Naive thymus-derived CD4-positive, alpha-beta T cell (primary cell): ENCODE results near the gene NPC1. TPM values are rescaled to one million over a fixed set of nuclear protein-coding genes. Genes with fewer than 3 reads are reported as not detected.

Experiments used
- ATAC-seq: fragments of 150-1000 bp; cut with Tn5 transposase; 2 replicates; pipeline ENCODE4 v1.10.0; 2021; ENCODE audit warnings: mild to moderate bottlenecking, moderate library complexity
- CTCF ChIA-PET: fragments of 350-600 bp; sonication (Branson Sonifier 250); formaldehyde crosslinking; loops from one replicate; lab custom pipeline; 2021; ENCODE audit warnings: antibody characterized with exemption; lab: Charles Lee
- POLR2A ChIA-PET: fragments of 350-600 bp; sonication (Branson Sonifier 250); formaldehyde crosslinking; loops from one replicate; lab custom pipeline; 2021; ENCODE audit warnings: antibody characterized with exemption, inconsistent platforms; lab: Charles Lee
- DNase-seq, 9 donors: peaks; one replicate each; pipeline versions ENCODE4 v3.0.0 to v3.0.0-alpha.2; 2020 to 2022; ENCODE audit warnings: mixed read lengths in 1 of 9
- H3K27ac ChIP-seq: one replicate; pipeline ENCODE4 v1.7.0; 2013; ENCODE audit warnings: mild to moderate bottlenecking, low read depth, low read length, moderate library complexity
- H3K27me3 ChIP-seq, 2 donors: one replicate each; pipeline ENCODE4 v1.7.0; 2013; ENCODE audit warnings: low read length in 2 of 2, mild to moderate bottlenecking in 2 of 2, moderate library complexity in 2 of 2; ENCODE audit not compliant: control insufficient read depth in 2 of 2, insufficient read depth in 2 of 2
- H3K36me3 ChIP-seq, 3 experiments: 1 replicate in 2 of 3; 2 replicates in 1 of 3; pipeline ENCODE4 v1.7.0; 2013; ENCODE audit warnings: low read length in 3 of 3, mild to moderate bottlenecking in 3 of 3, moderate library complexity in 1 of 3; ENCODE audit not compliant: insufficient read depth in 3 of 3, control insufficient read depth in 2 of 3
- H3K4me1 ChIP-seq, 2 donors: one replicate each; pipeline ENCODE4 v1.7.0; 2013; ENCODE audit warnings: low read length in 2 of 2, mild to moderate bottlenecking in 2 of 2, moderate library complexity in 1 of 2; ENCODE audit not compliant: control insufficient read depth in 2 of 2, insufficient read depth in 2 of 2
- H3K4me3 ChIP-seq: 2 replicates; pipeline ENCODE4 v1.7.0; 2013; ENCODE audit warnings: mild to moderate bottlenecking, low read length
- H3K9me3 ChIP-seq, 3 experiments: 1 replicate in 2 of 3; 2 replicates in 1 of 3; pipeline ENCODE4 v1.7.0; 2013; ENCODE audit warnings: low read length in 3 of 3; ENCODE audit not compliant: control insufficient read depth in 2 of 3
- H3K27ac Mint-ChIP-seq, 9 donors: one replicate each; pipeline ENCODE4 v1.8.0; 2020 to 2022; ENCODE audit warnings: mixed read lengths in 9 of 9, mild to moderate bottlenecking in 8 of 9, moderate library complexity in 5 of 9, inconsistent platforms in 2 of 9
- H3K27me3 Mint-ChIP-seq, 5 donors: one replicate each; pipeline ENCODE4 v1.8.0; 2021 to 2022; ENCODE audit warnings: mixed read lengths in 5 of 5, mild to moderate bottlenecking in 1 of 5
- H3K36me3 Mint-ChIP-seq, 5 donors: one replicate each; pipeline ENCODE4 v1.8.0; 2020 to 2022; ENCODE audit warnings: mixed read lengths in 5 of 5, mild to moderate bottlenecking in 3 of 5, inconsistent platforms in 1 of 5
- H3K4me1 Mint-ChIP-seq, 7 donors: one replicate each; pipeline ENCODE4 v1.8.0; 2020 to 2022; ENCODE audit warnings: mixed read lengths in 7 of 7, mild to moderate bottlenecking in 3 of 7, inconsistent platforms in 1 of 7
- H3K4me3 Mint-ChIP-seq, 10 donors: one replicate each; pipeline ENCODE4 v1.8.0; 2020 to 2022; ENCODE audit warnings: mild to moderate bottlenecking in 10 of 10, mixed read lengths in 10 of 10, moderate library complexity in 6 of 10, inconsistent platforms in 2 of 10
- H3K9me3 Mint-ChIP-seq, 11 donors: one replicate each; pipeline ENCODE4 v1.8.0; 2020 to 2022; ENCODE audit warnings: mixed read lengths in 11 of 11, mild to moderate bottlenecking in 4 of 11, inconsistent platforms in 1 of 11, moderate library complexity in 1 of 11
- intact Hi-C, 2 donors: fragments of 100-400 bp; cut with micrococcal nuclease; formaldehyde crosslinking; loops; one replicate each; pipeline ENCODE4 v1.15.1; 2023
- polyA plus RNA-seq, 2 donors: library from polyadenylated mRNA; unstranded; fragments of 300-500 nt; fragmentation: Illumina TruSeq; gene quantifications; one replicate each; pipeline ENCODE4 v1.2.3, GENCODE V29; 2021
- total RNA-seq, 6 experiments: library from RNA in 5 of 6; stranded (reverse) in 5 of 6; gene quantifications; 1 replicate in 5 of 6; 2 replicates in 1 of 6; pipeline ENCODE4 v1.2.3 and lab custom pipeline; 2021 to 2026

Gene NPC1
- total and polyA plus RNA-seq, 7 experiments from 2014 or later, result 4.6 to 49.3 (median 29.9) TPM

DNA sequence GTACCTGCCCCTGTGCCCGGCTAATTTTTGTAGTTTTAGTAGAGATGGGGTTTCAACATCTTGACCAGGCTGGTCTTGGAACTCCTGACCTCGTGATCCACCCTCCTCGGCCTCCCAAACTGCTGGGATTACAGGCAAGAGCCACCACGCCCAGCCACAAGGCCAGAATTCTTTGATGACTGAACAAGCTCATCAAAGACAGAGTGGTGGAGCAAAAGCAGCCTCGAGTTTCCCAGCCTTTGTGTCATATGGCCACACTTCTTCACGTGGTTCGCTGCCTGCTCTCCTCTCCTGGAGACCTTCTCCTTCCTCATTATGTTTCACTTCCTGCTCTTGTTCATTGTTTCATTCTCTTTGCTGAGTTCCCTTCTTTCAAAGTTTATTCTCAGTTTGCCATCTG is 9.9 kb upstream of the NPC1 start:
- no peaks in the 10 kb centered on the region for H3K9me3 Mint-ChIP-seq
- H3K9me3 ChIP-seq, result no peaks in the 10 kb centered on the region
- no peak overlapping the region for H3K4me3 ChIP-seq
- intact Hi-C loops, result no loop called here
- no peak overlapping the region for H3K27ac ChIP-seq
- CTCF ChIA-PET, result no interaction called here
- no peaks in the 10 kb centered on the region for H3K4me1 ChIP-seq
- H3K4me1 Mint-ChIP-seq, result peaks cover 0 to 12% (median 0%) of the 10 kb centered on the region in 7 donors
- H3K4me3 Mint-ChIP-seq, result no peak overlapping the region
- DNase-seq (no peak), ATAC-seq (peak; percentile 53)
- H3K27ac Mint-ChIP-seq, result peak overlapping the region in 1 of 9 donors; percentile 42
- peaks cover 0 to 22% (median 0%) of the 10 kb centered on the region in 5 donors for H3K27me3 Mint-ChIP-seq
- no peaks in the 10 kb centered on the region for H3K27me3 ChIP-seq
- POLR2A ChIA-PET, result interaction anchor here (0.6 kb wide), 1 partner anchor 9 kb away, joined by 3 read pairs; no protein-coding TSS in a partner anchor
- no peaks in the 10 kb centered on the region for H3K36me3 ChIP-seq
- H3K36me3 Mint-ChIP-seq, result no peaks in the 10 kb centered on the region

DNA sequence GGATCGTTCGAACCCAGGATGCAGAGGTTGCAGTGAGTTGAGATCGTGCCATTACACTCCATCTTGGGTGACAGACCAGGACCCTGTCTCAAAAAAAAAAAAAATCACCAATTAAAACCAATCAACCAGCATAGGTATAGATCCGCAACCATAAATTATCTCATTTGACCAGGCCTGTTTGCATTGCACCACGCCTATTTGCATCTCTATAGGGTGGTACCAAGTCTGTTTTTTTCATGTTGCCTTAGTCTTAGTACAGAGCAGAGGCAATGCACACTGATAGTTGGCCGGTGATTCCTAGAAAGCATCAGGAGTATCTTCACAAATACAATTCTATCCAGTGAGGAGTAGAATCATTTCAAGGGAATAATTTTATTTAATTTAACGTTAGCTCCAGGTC is 9.3 kb upstream of the NPC1 start:
- DNase-seq (no peak), ATAC-seq (no peak)
- Histone ChIP-seq H3K27ac (no peak overlapping the region), H3K36me3 (no peaks in the 10 kb centered on the region), H3K4me3 (no peak overlapping the region), H3K9me3 (no peaks in the 10 kb centered on the region), H3K27me3 (no peaks in the 10 kb centered on the region), H3K4me1 (no peaks in the 10 kb centered on the region)
- Mint-ChIP-seq H3K27ac (no peak overlapping the region), H3K9me3 (no peaks in the 10 kb centered on the region), H3K27me3 (peaks cover 0 to 21% (median 0%) of the 10 kb centered on the region in 5 donors), H3K36me3 (no peaks in the 10 kb centered on the region), H3K4me1 (peaks cover 0 to 12% (median 0%) of the 10 kb centered on the region in 7 donors), H3K4me3 (no peak overlapping the region)
- intact Hi-C loops, result no loop called here
- POLR2A ChIA-PET, result interaction anchor here (0.6 kb wide), 1 partner anchor 9 kb away, joined by 3 read pairs; no protein-coding TSS in a partner anchor
- CTCF ChIA-PET, result no interaction called here

DNA sequence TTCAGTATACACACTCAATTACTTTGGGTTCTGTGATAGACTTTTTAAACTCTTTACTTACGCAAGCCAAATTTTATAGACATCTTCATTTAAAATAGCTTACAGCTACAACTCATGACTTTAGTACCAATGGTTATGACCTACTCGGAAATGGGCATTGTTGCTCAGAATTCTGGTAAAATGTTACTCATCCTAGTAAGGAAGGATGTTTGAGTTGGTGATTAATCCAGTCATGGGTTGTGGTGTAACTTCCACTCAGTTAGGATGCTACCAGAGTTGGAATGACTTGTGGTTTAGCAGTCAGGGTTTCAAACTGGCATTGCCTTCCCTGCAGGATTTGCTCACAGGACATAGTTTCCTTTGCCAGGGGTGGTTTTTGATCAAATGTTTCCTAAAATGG is 7.4 kb upstream of the NPC1 start:
- no peaks in the 10 kb centered on the region for H3K9me3 ChIP-seq
- no peaks in the 10 kb centered on the region for H3K27me3 ChIP-seq
- ChIA-PET POLR2A (no interaction called here), CTCF (no interaction called here)
- ATAC-seq (peak; percentile 83), DNase-seq (no peak)
- H3K4me3 ChIP-seq, result no peak overlapping the region
- Mint-ChIP-seq H3K4me1 (peaks cover 0 to 12% (median 0%) of the 10 kb centered on the region in 7 donors), H3K4me3 (no peak overlapping the region), H3K27me3 (peaks cover 0 to 15% (median 0%) of the 10 kb centered on the region in 5 donors), H3K36me3 (no peaks in the 10 kb centered on the region), H3K9me3 (no peaks in the 10 kb centered on the region), H3K27ac (no peak overlapping the region)
- intact Hi-C loops, result no loop called here
- H3K36me3 ChIP-seq, result no peaks in the 10 kb centered on the region
- H3K4me1 ChIP-seq, result no peaks in the 10 kb centered on the region
- no peak overlapping the region for H3K27ac ChIP-seq

DNA sequence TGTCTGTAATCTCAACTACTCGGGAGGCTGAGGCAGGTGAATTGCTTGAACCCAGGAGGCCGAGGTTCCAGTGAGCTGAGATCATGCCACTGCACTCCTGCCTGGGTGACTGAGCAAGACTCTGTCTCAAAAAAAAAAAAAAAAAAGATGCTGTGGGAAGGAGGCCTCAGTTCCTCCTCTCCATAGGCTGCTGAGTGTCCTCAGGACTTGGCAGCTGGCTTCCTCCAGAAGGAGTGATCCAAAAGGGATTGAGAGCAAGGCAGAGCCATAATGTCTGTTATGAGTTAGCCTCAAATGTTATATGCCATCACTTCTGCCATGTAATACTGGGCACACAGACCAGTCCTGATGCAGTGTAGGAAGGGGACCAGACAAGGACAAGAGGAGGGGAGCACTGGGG is 6.6 kb upstream of the NPC1 start:
- CTCF ChIA-PET, result no interaction called here
- intact Hi-C loops, result no loop called here
- H3K9me3 ChIP-seq, result no peaks in the 10 kb centered on the region
- Mint-ChIP-seq H3K4me3 (no peak overlapping the region), H3K36me3 (no peaks in the 10 kb centered on the region), H3K4me1 (peaks cover 0 to 12% (median 0%) of the 10 kb centered on the region in 7 donors), H3K27me3 (peaks cover 0 to 17% (median 0%) of the 10 kb centered on the region in 5 donors), H3K27ac (no peak overlapping the region), H3K9me3 (no peaks in the 10 kb centered on the region)
- POLR2A ChIA-PET, result no interaction called here
- H3K4me1 ChIP-seq, result no peaks in the 10 kb centered on the region
- ATAC-seq (no peak), DNase-seq (no peak)
- H3K4me3 ChIP-seq, result no peak overlapping the region
- no peak overlapping the region for H3K27ac ChIP-seq
- no peaks in the 10 kb centered on the region for H3K27me3 ChIP-seq
- no peaks in the 10 kb centered on the region for H3K36me3 ChIP-seq

DNA sequence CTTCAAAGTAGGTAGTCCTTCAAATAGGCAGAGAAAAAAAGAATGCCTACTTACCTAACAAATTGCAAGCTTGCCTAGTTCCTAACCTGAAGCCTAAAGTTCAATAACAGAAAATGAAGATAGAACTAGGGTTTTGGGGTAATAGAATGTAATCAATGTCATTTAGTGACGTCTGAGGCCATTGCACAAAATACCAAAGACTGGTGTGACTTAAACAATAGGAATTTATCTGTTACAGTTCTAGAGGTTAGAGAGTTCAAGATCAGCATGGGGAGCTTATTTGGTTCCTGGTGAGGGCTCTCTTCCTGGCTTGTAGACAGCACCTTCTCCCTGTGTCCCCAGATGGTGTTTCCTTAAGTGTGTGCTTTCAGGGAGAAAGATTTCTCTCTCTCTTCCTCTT is 4.7 kb upstream of the NPC1 start:
- ChIA-PET POLR2A (interaction anchor here (0.6 kb wide), 1 partner anchor 24 kb away, joined by 3 read pairs; no protein-coding TSS in a partner anchor), CTCF (interaction anchor here (0.7 to 0.9 kb wide), 3 partner anchors 31 to 396 kb away, joined by 3 to 4 read pairs (median 4); no protein-coding TSS in a partner anchor)
- H3K4me1 Mint-ChIP-seq, result peaks cover 6 to 10% (median 7%) of the 10 kb centered on the region in 7 donors
- H3K27ac Mint-ChIP-seq, result no peak overlapping the region
- intact Hi-C loops, result no loop called here
- Histone ChIP-seq H3K36me3 (peaks cover 0 to 7% (median 0%) of the 10 kb centered on the region in 3 experiments), H3K4me3 (no peak overlapping the region), H3K4me1 (peaks cover 0 to 4% of the 10 kb centered on the region in 2 donors), H3K27ac (no peak overlapping the region), H3K9me3 (no peaks in the 10 kb centered on the region), H3K27me3 (no peaks in the 10 kb centered on the region)
- H3K36me3 Mint-ChIP-seq, result no peaks in the 10 kb centered on the region
- H3K9me3 Mint-ChIP-seq, result no peaks in the 10 kb centered on the region
- DNase-seq, result no peak
- no peak for ATAC-seq
- no peak overlapping the region for H3K4me3 Mint-ChIP-seq
- peaks cover 0 to 15% (median 0%) of the 10 kb centered on the region in 5 donors for H3K27me3 Mint-ChIP-seq

DNA sequence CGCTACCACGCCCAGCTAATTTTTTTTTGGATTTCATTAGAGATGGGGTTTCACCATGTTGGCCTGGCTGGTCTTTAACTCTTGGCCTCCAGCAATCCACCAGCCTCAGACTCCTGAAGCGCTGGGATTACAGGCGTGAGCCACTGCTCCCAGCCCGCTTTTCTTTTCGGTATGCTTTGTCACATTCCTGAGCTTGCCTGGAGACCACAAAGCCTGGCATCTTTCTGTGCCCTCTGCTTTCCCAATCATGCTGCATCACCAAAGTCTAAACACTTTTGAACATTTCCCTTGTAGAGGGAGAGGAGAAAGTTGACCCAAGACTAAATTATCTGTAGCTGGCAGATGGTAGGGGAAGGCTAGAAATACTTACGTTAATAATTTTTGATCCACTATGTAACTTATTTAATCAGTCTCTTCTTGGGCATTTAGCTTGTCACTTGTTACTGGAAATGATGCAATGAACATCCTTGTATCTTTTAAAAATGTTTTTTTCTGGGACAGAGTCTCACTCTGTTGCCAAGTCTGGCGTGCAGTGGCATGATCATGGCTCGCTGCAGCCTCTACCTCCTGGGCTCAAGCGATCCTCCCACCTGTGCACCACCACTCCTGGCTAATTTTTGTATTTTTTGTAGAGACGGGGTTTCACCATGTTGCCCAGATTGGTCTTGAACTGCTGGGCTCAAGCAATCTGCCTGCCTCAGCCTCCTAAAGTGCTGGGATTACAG is 2.7 kb upstream of the NPC1 start:
- CTCF ChIA-PET, result interaction anchor here (0.8 to 3.2 kb wide), 4 partner anchors 17 to 90 kb away, joined by 3 to 15 read pairs (median 4); no protein-coding TSS in a partner anchor
- Histone ChIP-seq H3K4me1 (peaks cover 6 to 9% of the 10 kb centered on the region in 2 donors), H3K27me3 (no peaks in the 10 kb centered on the region), H3K4me3 (no peak overlapping the region), H3K36me3 (peaks cover 0 to 10% (median 0%) of the 10 kb centered on the region in 3 experiments), H3K27ac (no peak overlapping the region), H3K9me3 (no peaks in the 10 kb centered on the region)
- no peak for ATAC-seq
- POLR2A ChIA-PET, result interaction anchor here (0.8 kb wide), 1 partner anchor 84 kb away, joined by 3 read pairs; no protein-coding TSS in a partner anchor
- no peak overlapping the region for H3K4me3 Mint-ChIP-seq
- peaks cover 10 to 24% (median 21%) of the 10 kb centered on the region in 7 donors for H3K4me1 Mint-ChIP-seq
- H3K9me3 Mint-ChIP-seq, result no peaks in the 10 kb centered on the region
- peaks cover 0 to 15% (median 0%) of the 10 kb centered on the region in 5 donors for H3K27me3 Mint-ChIP-seq
- intact Hi-C loops, result loop anchor here (5.0 to 10.0 kb wide), 6 partner anchors 152 to 1984 kb away; partner anchors contain the start of genes ESCO1 (in 1 of the 2), MIB1 (in 1 of the 2) and RBBP8 (in 1 of the 2)
- no peak for DNase-seq
- H3K36me3 Mint-ChIP-seq, result peaks cover 0 to 1% (median 0%) of the 10 kb centered on the region in 5 donors
- no peak overlapping the region for H3K27ac Mint-ChIP-seq
